Keratinocyte (primary cell): ENCODE results near the gene TMEM184A. TPM values are rescaled to one million over a fixed set of nuclear protein-coding genes. Genes with fewer than 3 reads are reported as not detected.

Source experiments
- DNase-seq: peaks from one replicate; pipeline ENCODE4 v3.0.0-alpha.2; 2011; ENCODE audit warnings: low read depth, missing footprints, low spot score
- FAIRE-seq: peaks from 2 replicates; lab custom pipeline; 2011; peaks lifted over from hg19 to GRCh38; lab: Jason Lieb, UNC
- H2AFZ ChIP-seq: 2 replicates; pipeline ENCODE4 v1.6.0; 2012; ENCODE audit warnings: low read length, control low read depth, inconsistent platforms; ENCODE audit not compliant: control insufficient read depth
- H3K27ac ChIP-seq: 2 replicates; pipeline ENCODE4 v1.5.1; 2011; ENCODE audit warnings: low read length; ENCODE audit not compliant: control insufficient read depth, insufficient read depth
- H3K27me3 ChIP-seq: 3 replicates; pipeline ENCODE4 v1.6.0; 2011; ENCODE audit warnings: low read length; ENCODE audit not compliant: control insufficient read depth, insufficient read depth; ENCODE audit errors: extremely low read depth
- H3K36me3 ChIP-seq, 2 experiments: 2 replicates in 1 of 2; 3 replicates in 1 of 2; pipeline ENCODE4 v1.5.1; 2011; ENCODE audit warnings: low read length in 2 of 2, mild to moderate bottlenecking in 1 of 2; ENCODE audit not compliant: control insufficient read depth in 2 of 2, insufficient read depth in 2 of 2; ENCODE audit errors: extremely low read depth in 1 of 2
- H3K4me1 ChIP-seq: 3 replicates; pipeline ENCODE4 v1.5.1; 2011; ENCODE audit warnings: low read length; ENCODE audit not compliant: control insufficient read depth, insufficient read depth; ENCODE audit errors: extremely low read depth
- H3K4me2 ChIP-seq: 3 replicates; pipeline ENCODE4 v1.6.0; 2011; ENCODE audit warnings: low read depth, low read length; ENCODE audit not compliant: control insufficient read depth, insufficient read depth; ENCODE audit errors: extremely low read depth
- H3K4me3 ChIP-seq, 3 experiments: fragments of 200-600 bp in 1 of 3; sonication (generic) in 1 of 3; 2 replicates in 2 of 3; 3 replicates in 1 of 3; pipeline ENCODE4 v1.5.1; 2011 to 2016; ENCODE audit warnings: low read length in 3 of 3, mild to moderate bottlenecking in 3 of 3, control low read depth in 2 of 3, inconsistent platforms in 1 of 3, low read depth in 1 of 3, mixed read lengths in 1 of 3, mixed run types in 1 of 3, moderate library complexity in 1 of 3; ENCODE audit not compliant: control insufficient read depth in 2 of 3, insufficient read depth in 2 of 3; ENCODE audit errors: extremely low read depth in 1 of 3
- H3K79me2 ChIP-seq: 2 replicates; pipeline ENCODE4 v1.6.0; 2012; ENCODE audit warnings: low read length; ENCODE audit not compliant: control insufficient read depth, insufficient read depth
- H3K9ac ChIP-seq: 3 replicates; pipeline ENCODE4 v1.6.0; 2011; ENCODE audit warnings: low read length; ENCODE audit not compliant: control insufficient read depth, insufficient read depth; ENCODE audit errors: extremely low read depth
- H3K9me1 ChIP-seq: 3 replicates; pipeline ENCODE4 v1.6.0; 2011; ENCODE audit warnings: low read length; ENCODE audit not compliant: control insufficient read depth, insufficient read depth; ENCODE audit errors: extremely low read depth
- H3K9me3 ChIP-seq: 2 replicates; pipeline ENCODE4 v1.5.1; 2012; ENCODE audit warnings: low read depth, low read length; ENCODE audit not compliant: control insufficient read depth
- H4K20me1 ChIP-seq: 3 replicates; pipeline ENCODE4 v1.6.0; 2011; ENCODE audit warnings: low read length; ENCODE audit not compliant: control insufficient read depth, insufficient read depth; ENCODE audit errors: extremely low read depth
- EZH2 ChIP-seq: IDR thresholded peaks from one replicate; pipeline ENCODE4 v1.6.1; 2012; ENCODE audit warnings: inconsistent platforms, mild to moderate bottlenecking, low read length, moderate library complexity
- dilution Hi-C: fragments of 300-500 bp; cut with MboI; formaldehyde crosslinking; loops from one replicate; pipeline ENCODE4 v1.7.0; 2020; ENCODE audit warnings: low sequenced_read_pairs; ENCODE audit not compliant: extremely low pct_ligation_motif_present
- polyA plus RNA-seq, 5 experiments: library from polyadenylated mRNA; depleted of rRNA in 3 of 5; stranded (reverse) in 3 of 5; stranded (forward) in 1 of 5; unstranded in 1 of 5; fragments of >200 nt; gene quantifications; 1 replicate in 1 of 5; 2 replicates in 3 of 5; 3 replicates in 1 of 5; pipeline versions ENCODE4 v1.2.1 to v1.2.3, GENCODE V29; 2011 to 2012; ENCODE audit warnings: missing spikeins in 2 of 5, low read depth in 1 of 5, low replicate concordance in 1 of 5
- TF ChIP-seq, protein P1 (sequence below), 3 experiments: IDR thresholded peaks in 1 of 3; conservative IDR thresholded peaks in 1 of 3; optimal IDR thresholded peaks in 1 of 3; 2 replicates in 2 of 3; 3 replicates in 1 of 3; pipeline versions ENCODE3 to v1.5.1; 2011; ENCODE audit warnings: low read length in 3 of 3, mild to moderate bottlenecking in 3 of 3, moderate library complexity in 2 of 3, control low read depth in 1 of 3, inconsistent platforms in 1 of 3; ENCODE audit not compliant: insufficient read depth in 2 of 3; ENCODE audit errors: extremely low read depth in 1 of 3

The TMEM184A gene
- polyA plus RNA-seq, 1 donor (not counting 4 experiments of a cell fraction or from before 2014, with no cell fraction given), result 2.9 TPM

DNA sequence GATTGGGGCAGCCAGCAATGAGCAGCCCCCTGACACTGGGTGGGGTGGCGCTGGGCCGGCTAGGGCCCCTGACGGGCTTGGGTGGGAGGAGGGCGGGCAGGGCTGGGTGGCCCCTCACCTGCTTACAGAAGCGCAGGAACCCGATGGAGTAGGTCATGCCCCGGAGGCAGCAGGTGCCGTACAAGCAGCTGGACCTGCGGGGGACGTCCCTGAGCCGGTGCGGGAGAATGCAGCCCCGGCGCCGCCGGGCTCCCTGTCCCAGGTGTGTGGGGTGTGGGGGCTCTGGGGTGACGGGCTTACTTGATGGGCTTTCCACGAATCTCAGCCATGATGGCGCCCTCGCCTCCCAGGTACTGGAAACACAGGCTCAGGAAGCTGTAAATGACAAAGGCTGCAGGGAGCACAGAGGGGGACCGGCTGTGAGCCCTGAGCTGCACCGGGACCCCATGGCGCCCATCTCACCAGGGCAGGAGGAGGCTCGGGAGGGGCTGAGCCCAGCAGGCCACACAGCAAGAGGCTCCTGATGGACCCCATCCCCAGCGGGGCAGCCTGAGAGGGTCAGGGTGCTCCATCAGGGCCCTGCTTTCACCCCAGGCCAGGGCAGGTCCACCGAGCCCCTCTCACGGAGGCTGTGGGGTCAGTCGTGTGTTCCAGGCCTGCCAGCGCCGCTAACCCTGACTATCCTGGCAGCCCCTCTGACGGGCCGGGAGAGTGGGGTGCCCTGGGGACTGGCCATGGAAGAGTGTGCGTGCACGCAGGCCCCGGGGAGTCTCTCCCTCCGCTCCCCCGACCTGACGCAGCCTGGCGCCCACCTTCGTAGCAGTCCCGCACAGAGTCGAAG lies 5.8 kb downstream of the TMEM184A start:
- H3K27me3 ChIP-seq, result no peaks in the 10 kb centered on the region
- H3K9me3 ChIP-seq, result no peaks in the 10 kb centered on the region
- no peaks in the 10 kb centered on the region for H4K20me1 ChIP-seq
- dilution Hi-C loops, result no loop called here
- TF ChIP-seq EZH2, result no peak
- TF ChIP-seq, protein P1, sequence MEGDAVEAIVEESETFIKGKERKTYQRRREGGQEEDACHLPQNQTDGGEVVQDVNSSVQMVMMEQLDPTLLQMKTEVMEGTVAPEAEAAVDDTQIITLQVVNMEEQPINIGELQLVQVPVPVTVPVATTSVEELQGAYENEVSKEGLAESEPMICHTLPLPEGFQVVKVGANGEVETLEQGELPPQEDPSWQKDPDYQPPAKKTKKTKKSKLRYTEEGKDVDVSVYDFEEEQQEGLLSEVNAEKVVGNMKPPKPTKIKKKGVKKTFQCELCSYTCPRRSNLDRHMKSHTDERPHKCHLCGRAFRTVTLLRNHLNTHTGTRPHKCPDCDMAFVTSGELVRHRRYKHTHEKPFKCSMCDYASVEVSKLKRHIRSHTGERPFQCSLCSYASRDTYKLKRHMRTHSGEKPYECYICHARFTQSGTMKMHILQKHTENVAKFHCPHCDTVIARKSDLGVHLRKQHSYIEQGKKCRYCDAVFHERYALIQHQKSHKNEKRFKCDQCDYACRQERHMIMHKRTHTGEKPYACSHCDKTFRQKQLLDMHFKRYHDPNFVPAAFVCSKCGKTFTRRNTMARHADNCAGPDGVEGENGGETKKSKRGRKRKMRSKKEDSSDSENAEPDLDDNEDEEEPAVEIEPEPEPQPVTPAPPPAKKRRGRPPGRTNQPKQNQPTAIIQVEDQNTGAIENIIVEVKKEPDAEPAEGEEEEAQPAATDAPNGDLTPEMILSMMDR (optimal IDR thresholded peaks at IDR 0.05 in 1 of 3, IDR thresholded peaks at IDR 0.05 in 1 of 3, conservative IDR thresholded peaks at IDR 0.05 in 1 of 3; ENCODE audit: extremely low read depth in 1 of 3, insufficient read depth in 2 of 3, low read length in 3 of 3), result no peak
- H3K9ac ChIP-seq, result no peak overlapping the region
- DNase-seq, result no peak
- no peak overlapping the region for H3K4me2 ChIP-seq
- H3K36me3 ChIP-seq, result no peaks in the 10 kb centered on the region
- no peak overlapping the region for H2AFZ ChIP-seq
- peaks cover 4% of the 10 kb centered on the region for H3K4me1 ChIP-seq
- no peak overlapping the region for H3K27ac ChIP-seq
- H3K9me1 ChIP-seq, result no peaks in the 10 kb centered on the region
- H3K4me3 ChIP-seq, result no peak overlapping the region
- no peak for FAIRE-seq
- H3K79me2 ChIP-seq, result no peaks in the 10 kb centered on the region

DNA sequence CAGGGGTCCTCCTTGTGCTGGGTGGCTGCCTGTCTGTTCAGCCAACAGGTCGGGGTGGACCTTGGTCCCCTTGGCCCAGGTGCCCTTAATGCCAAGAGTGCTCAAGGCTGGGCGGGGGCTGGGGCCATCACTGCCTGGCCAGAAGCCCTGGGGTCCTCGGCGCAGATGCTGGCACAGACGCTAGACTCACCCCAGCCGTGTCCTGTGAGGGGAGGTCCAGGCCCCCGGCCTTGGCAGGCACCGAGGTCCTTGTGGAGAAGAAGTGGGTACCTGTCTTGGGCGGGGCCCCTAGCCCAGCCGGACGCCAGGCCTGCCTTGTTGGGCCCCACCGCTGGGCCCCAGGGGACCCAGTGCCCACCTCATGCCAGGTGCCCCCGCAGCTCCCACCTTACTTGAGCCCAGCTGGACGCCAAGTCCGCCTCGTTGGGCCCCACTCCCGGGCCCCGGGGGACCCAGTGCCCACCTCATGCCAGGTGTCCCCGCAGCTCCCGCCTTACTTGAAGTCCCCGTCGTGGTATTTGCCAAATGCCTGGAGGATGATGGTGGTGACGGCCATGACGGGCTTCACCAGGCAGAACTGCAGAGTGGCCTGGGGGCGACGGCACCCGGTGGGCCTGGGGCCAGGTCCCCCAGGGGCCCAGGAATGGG lies 6.5 kb downstream of the TMEM184A start:
- Histone ChIP-seq H3K4me3 (no peak overlapping the region), H3K27me3 (no peaks in the 10 kb centered on the region), H4K20me1 (no peaks in the 10 kb centered on the region), H3K9ac (no peak overlapping the region), H3K4me2 (no peak overlapping the region), H3K9me3 (no peaks in the 10 kb centered on the region), H3K79me2 (no peaks in the 10 kb centered on the region), H3K36me3 (no peaks in the 10 kb centered on the region), H3K27ac (no peak overlapping the region), H3K4me1 (peaks cover 4% of the 10 kb centered on the region), H2AFZ (no peak overlapping the region), H3K9me1 (no peaks in the 10 kb centered on the region)
- TF ChIP-seq, protein P1 (optimal IDR thresholded peaks at IDR 0.05 in 1 of 3, IDR thresholded peaks at IDR 0.05 in 1 of 3, conservative IDR thresholded peaks at IDR 0.05 in 1 of 3; ENCODE audit: extremely low read depth in 1 of 3, insufficient read depth in 2 of 3, low read length in 3 of 3), result no peak
- TF ChIP-seq EZH2, result no peak
- no peak for DNase-seq
- dilution Hi-C loops, result no loop called here
- no peak for FAIRE-seq
